MM.1S (cell line): Measurements from ENCODE around the gene PTPRG.

ENCODE experiments used
- DNase-seq: peaks from one replicate; pipeline ENCODE4 v3.0.0-alpha.2; 2015
- H2AFZ ChIP-seq: fragments of 300-600 bp; sonication (generic); 2 replicates; pipeline ENCODE4 v1.6.0; 2016; ENCODE audit warnings: antibody characterized with exemption, low read length
- H3F3A ChIP-seq: fragments of 300-600 bp; sonication (generic); 2 replicates; pipeline ENCODE4 v1.6.1; 2016; ENCODE audit warnings: mild to moderate bottlenecking, antibody characterized with exemption, low read length, moderate library complexity, mixed read lengths; ENCODE audit not compliant: insufficient read depth
- H3K27ac ChIP-seq: fragments of 300-600 bp; sonication (generic); 2 replicates; pipeline ENCODE4 v1.5.1; 2016; ENCODE audit warnings: mild to moderate bottlenecking, low read length
- H3K27me3 ChIP-seq: fragments of 300-600 bp; sonication (generic); replicated peaks from 2 replicates; pipeline ENCODE4 v1.6.0; 2016; ENCODE audit warnings: low read length; ENCODE audit not compliant: insufficient read depth
- H3K36me3 ChIP-seq: fragments of 300-600 bp; sonication (generic); replicated peaks from 2 replicates; pipeline ENCODE4 v1.6.1; 2016; ENCODE audit warnings: mild to moderate bottlenecking, low read length, mixed read lengths; ENCODE audit not compliant: insufficient read depth
- H3K4me1 ChIP-seq: fragments of 300-600 bp; sonication (generic); 2 replicates; pipeline ENCODE4 v1.6.1; 2016; ENCODE audit warnings: low read length, mixed read lengths
- H3K4me2 ChIP-seq: fragments of 300-600 bp; sonication (generic); 2 replicates; pipeline ENCODE4 v1.6.0; 2016; ENCODE audit warnings: low read depth, low read length
- H3K4me3 ChIP-seq: fragments of 300-600 bp; sonication (generic); 2 replicates; pipeline ENCODE4 v1.5.1; 2016; ENCODE audit warnings: low read length, mixed read lengths
- H3K79me2 ChIP-seq: fragments of 300-600 bp; sonication (generic); 2 replicates; pipeline ENCODE4 v1.6.1; 2016; ENCODE audit warnings: mixed run types, low read length, mixed read lengths
- H3K9ac ChIP-seq: fragments of 300-600 bp; sonication (generic); 2 replicates; pipeline ENCODE4 v1.6.1; 2016; ENCODE audit warnings: low read length, mixed read lengths
- H3K9me2 ChIP-seq: fragments of 300-600 bp; sonication (generic); replicated peaks from 2 replicates; pipeline ENCODE4 v1.6.1; 2016; ENCODE audit warnings: mild to moderate bottlenecking, low read length, mixed read lengths; ENCODE audit not compliant: insufficient read depth
- H3K9me3 ChIP-seq: fragments of 300-600 bp; sonication (generic); replicated peaks from 2 replicates; pipeline ENCODE4 v1.6.1; 2016; ENCODE audit warnings: mild to moderate bottlenecking, low read length, mixed read lengths; ENCODE audit not compliant: insufficient read depth
- H4K20me1 ChIP-seq: fragments of 300-600 bp; sonication (generic); 2 replicates; pipeline ENCODE4 v1.6.1; 2016; ENCODE audit warnings: mild to moderate bottlenecking, low read length, moderate library complexity, mixed read lengths; ENCODE audit not compliant: insufficient read depth
- EZH2 ChIP-seq: fragments of 300-600 bp; sonication (generic); optimal IDR thresholded peaks from 2 replicates; pipeline ENCODE3; 2017; ENCODE audit warnings: low read depth, mild to moderate bottlenecking, antibody characterized with exemption, low read length, mixed read lengths
- EZH2phosphoT487 ChIP-seq: fragments of 300-600 bp; sonication (generic); IDR thresholded peaks from 2 replicates; pipeline ENCODE4 v1.6.1; 2018; ENCODE audit warnings: antibody characterized with exemption, low read length
- TF ChIP-seq, protein P1 (sequence below): fragments of 300-600 bp; sonication (generic); IDR thresholded peaks from 2 replicates; pipeline ENCODE4 v1.5.1; 2016; ENCODE audit warnings: antibody characterized with exemption, low read length, mixed read lengths

PTPRG gene

DNA sequence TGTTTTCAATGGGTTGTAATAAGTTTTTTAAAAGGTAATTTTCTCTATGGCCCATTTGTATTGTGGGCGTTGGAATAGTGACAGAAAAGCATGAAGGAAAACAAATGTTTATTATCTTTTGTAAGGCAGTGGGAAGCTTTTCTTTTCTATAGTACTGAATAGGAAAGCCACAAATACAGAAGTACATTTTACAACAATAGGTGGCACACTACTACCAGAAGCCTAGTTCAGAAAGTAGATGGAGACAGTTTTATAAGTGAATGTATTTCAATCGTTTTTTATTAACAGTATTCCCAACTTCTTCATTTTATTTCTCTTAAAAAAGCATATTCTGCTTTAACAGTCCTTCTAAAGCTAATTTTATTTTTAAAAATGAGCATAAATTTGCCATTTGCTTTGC, 296.7 kb downstream of the PTPRG start:
- Histone ChIP-seq H3K36me3 (no peaks in the 10 kb centered on the region), H3K27ac (no peak overlapping the region), H3K9me2 (no peaks in the 10 kb centered on the region), H3F3A (no peaks in the 10 kb centered on the region), H3K4me1 (0 out of 2 replicates have a peak, but pooled peaks cover 10% of the 10 kb centered on the region), H3K79me2 (no peaks in the 10 kb centered on the region), H2AFZ (no peak overlapping the region), H4K20me1 (no peaks in the 10 kb centered on the region), H3K27me3 (no peaks in the 10 kb centered on the region), H3K4me3 (no peak overlapping the region), H3K4me2 (no peak overlapping the region), H3K9ac (no peak overlapping the region), H3K9me3 (no peaks in the 10 kb centered on the region)
- TF ChIP-seq, protein P1, sequence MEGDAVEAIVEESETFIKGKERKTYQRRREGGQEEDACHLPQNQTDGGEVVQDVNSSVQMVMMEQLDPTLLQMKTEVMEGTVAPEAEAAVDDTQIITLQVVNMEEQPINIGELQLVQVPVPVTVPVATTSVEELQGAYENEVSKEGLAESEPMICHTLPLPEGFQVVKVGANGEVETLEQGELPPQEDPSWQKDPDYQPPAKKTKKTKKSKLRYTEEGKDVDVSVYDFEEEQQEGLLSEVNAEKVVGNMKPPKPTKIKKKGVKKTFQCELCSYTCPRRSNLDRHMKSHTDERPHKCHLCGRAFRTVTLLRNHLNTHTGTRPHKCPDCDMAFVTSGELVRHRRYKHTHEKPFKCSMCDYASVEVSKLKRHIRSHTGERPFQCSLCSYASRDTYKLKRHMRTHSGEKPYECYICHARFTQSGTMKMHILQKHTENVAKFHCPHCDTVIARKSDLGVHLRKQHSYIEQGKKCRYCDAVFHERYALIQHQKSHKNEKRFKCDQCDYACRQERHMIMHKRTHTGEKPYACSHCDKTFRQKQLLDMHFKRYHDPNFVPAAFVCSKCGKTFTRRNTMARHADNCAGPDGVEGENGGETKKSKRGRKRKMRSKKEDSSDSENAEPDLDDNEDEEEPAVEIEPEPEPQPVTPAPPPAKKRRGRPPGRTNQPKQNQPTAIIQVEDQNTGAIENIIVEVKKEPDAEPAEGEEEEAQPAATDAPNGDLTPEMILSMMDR = peak; percentile 38
- TF ChIP-seq EZH2 (no peak), EZH2phosphoT487 (no peak)
- DNase-seq = no peak

GRCh38 chr3:61861410-61861809, 300.0 kb downstream of the PTPRG start:
- Histone ChIP-seq H3K4me3 (no peak overlapping the region), H3K4me1 (no peaks in the 10 kb centered on the region), H3K9me3 (no peaks in the 10 kb centered on the region), H3K36me3 (no peaks in the 10 kb centered on the region), H3K79me2 (peaks cover 4% of the 10 kb centered on the region; the same call in 1 of the 2 replicates), H4K20me1 (no peaks in the 10 kb centered on the region), H2AFZ (no peak overlapping the region), H3K9me2 (no peaks in the 10 kb centered on the region), H3K27ac (no peak overlapping the region), H3F3A (no peaks in the 10 kb centered on the region), H3K4me2 (no peak overlapping the region), H3K9ac (no peak overlapping the region), H3K27me3 (no peaks in the 10 kb centered on the region)
- DNase-seq = no peak
- TF ChIP-seq, protein P1 = no peak
- TF ChIP-seq EZH2phosphoT487 (no peak), EZH2 (no peak)

DNA sequence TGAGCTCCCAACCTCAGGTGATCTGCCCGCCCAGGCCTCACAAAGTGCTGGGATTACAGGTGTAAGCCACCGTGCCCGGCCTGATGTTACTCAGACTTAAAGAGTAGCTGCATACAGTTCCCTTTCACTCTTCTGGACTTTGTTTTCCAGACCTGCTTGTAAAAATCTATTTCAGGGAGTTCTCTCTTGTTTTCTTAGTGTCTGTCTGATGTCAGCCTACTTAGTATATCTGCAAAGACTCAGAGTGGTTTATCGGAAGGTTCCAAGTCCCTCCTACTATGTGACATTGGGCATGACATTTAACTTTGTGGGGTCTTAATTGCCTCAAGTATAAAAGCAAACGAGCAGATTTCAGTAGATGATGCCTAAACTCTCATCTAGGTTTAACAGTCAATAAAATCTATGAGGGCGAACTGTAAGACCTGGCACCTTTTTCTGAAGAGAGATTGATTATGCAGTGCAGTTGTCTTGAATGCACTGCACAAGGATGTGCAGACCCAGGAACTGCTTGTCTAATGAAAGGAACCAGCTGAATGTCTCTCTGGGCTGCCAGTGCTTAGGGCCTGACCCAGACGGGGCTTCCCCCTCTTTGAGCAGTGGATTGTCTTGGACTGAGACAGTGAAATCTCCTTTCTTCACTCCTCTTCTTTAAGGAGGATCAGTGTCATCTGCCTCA, 301.4 kb downstream of the PTPRG start:
- H3K27ac ChIP-seq = no peak overlapping the region
- no peak overlapping the region for H3K9ac ChIP-seq
- H3K27me3 ChIP-seq = no peaks in the 10 kb centered on the region
- no peaks in the 10 kb centered on the region for H3K9me2 ChIP-seq
- H3K79me2 ChIP-seq = peaks cover 4% of the 10 kb centered on the region; the same call in 1 of the 2 replicates
- no peaks in the 10 kb centered on the region for H3K9me3 ChIP-seq
- no peaks in the 10 kb centered on the region for H3K4me1 ChIP-seq
- no peak for DNase-seq
- H2AFZ ChIP-seq = no peak overlapping the region
- TF ChIP-seq, protein P1 = no peak
- no peak for TF ChIP-seq EZH2phosphoT487
- TF ChIP-seq EZH2 = no peak
- H4K20me1 ChIP-seq = no peaks in the 10 kb centered on the region
- no peaks in the 10 kb centered on the region for H3F3A ChIP-seq
- no peaks in the 10 kb centered on the region for H3K36me3 ChIP-seq
- H3K4me2 ChIP-seq = no peak overlapping the region
- no peak overlapping the region for H3K4me3 ChIP-seq
